Cardiac fibroblast (primary cell): ENCODE data around the gene THRAP3.
A peak's percentile ranks its signal among the peaks of the same experiment; 100 is the strongest.
"Not testable (repeated sequence)": the region's sequence is repeated elsewhere in the genome, so short reads cannot be mapped to it uniquely, and the experiment has no call there.

Source experiments
- DNase-seq, 2 donors: peaks; one replicate each; pipeline versions ENCODE4 v3.0.0 to v3.0.0-alpha.2; 2010; ENCODE audit warnings: low read depth in 2 of 2
- H3K4me3 ChIP-seq, 2 donors: replicated peaks in 1 of 2; 1 replicate in 1 of 2; 2 replicates in 1 of 2; pipeline ENCODE4 v1.5.1; 2011; ENCODE audit warnings: low read depth in 2 of 2, low read length in 2 of 2, mild to moderate bottlenecking in 2 of 2, moderate library complexity in 1 of 2
- TF ChIP-seq, protein P1 (sequence below): IDR thresholded peaks from one replicate; pipeline ENCODE4 v1.5.1; 2011; ENCODE audit warnings: low read depth, mild to moderate bottlenecking, low read length, inconsistent platforms

The THRAP3 gene

DNA sequence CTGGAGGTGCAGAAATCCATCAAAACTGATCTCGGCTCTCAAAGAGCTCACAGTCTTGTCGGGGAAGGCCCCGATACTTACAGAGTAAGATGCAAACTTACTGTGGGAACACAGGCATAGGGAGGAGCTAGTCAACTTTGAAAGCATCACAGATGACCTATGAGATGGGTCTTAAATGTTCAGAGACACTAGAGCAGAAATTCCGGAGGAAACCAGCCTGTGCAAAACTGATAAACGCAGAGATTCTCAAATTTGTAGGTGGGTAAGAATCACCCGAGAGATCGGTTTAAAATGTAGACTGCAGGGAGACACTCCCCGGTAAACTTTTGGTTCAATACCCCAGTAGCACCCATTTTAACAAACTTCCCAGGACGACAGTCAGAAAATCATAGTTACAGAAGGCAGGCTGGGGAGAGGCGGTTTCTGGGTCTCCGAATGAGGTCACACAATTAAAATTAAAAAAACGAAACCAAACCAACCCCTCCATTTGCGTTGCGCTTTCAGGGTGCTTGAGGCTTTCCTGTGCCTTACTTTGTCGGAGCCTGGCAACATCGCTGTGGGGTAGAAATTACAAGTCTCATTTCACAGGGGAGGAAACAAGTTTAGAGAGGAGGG lies 755 bp upstream of the THRAP3 start:
- DNase-seq: peak; percentile 77
- peak overlapping the region; percentile 58 to 68 for H3K4me3 ChIP-seq
- TF ChIP-seq, protein P1, sequence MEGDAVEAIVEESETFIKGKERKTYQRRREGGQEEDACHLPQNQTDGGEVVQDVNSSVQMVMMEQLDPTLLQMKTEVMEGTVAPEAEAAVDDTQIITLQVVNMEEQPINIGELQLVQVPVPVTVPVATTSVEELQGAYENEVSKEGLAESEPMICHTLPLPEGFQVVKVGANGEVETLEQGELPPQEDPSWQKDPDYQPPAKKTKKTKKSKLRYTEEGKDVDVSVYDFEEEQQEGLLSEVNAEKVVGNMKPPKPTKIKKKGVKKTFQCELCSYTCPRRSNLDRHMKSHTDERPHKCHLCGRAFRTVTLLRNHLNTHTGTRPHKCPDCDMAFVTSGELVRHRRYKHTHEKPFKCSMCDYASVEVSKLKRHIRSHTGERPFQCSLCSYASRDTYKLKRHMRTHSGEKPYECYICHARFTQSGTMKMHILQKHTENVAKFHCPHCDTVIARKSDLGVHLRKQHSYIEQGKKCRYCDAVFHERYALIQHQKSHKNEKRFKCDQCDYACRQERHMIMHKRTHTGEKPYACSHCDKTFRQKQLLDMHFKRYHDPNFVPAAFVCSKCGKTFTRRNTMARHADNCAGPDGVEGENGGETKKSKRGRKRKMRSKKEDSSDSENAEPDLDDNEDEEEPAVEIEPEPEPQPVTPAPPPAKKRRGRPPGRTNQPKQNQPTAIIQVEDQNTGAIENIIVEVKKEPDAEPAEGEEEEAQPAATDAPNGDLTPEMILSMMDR: no peak

DNA sequence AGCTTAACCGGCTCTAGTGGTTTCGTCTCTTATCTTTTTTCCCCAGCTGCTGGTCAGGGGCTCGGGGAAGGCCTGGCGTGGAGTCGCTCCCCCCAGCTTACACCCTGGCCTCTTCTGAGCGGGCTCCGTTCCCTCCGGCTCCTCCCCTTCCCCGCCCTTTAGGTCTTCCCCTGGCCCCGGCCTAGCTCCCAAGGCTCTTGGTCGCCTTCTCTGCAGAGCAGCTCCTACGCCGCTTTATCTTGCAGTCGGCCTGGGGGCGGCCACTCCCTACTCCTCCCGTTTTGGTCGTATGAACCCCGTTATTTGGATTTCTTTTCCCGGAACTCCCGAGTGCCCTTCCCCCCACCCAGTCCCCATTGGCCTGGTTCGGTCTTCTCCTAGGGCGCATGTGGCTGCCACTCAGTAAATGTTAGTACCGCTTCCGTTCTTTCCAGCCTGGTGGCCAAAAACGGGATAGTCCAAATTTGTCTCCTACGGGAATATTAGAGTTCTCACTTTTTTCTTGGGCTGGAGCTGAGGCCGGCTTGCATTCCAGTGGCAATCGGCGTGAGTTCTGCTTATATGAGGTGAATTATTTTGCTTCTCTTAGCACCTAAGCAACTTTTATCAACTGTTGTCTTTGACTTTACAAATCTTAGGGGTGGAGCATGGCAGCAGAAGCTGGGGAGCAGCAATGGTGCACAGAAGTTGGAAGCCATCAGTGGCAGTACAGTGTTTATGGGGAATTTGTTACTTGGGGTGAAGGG lies 467 bp downstream of the THRAP3 start:
- TF ChIP-seq, protein P1: peak; percentile 57
- H3K4me3 ChIP-seq: peak overlapping the region; percentile 88 to 91
- DNase-seq: peak; percentile 90 to 91

DNA sequence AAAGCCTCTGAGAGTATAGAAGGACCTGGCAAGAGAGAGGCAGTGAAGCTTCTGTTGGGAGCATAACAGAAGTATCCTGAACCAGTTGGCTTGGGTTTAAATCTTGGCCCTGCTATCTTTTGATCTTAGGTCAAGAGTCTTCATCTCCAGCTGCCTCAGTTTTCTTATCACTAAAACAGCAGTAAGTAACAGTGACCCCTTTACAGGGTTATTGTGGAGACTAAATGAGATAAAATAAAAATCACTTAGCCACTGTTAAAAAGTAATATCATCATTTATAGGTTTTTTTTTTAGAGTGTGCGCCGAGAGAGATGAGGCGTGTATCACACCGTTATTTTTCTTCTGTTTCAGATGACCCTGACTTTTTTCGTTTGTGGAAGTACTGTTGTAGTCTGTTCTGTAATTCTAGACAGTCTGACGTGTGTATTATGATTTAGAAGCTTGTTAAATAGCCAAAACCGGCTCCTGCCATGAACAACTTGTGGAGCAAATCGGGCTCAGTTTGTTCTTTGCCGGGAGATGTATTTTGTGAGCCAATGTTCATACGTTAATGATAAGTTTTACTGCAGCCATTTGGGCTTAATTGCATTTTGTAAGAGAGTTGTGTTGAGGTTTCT lies 1.1 kb downstream of the THRAP3 start:
- peak overlapping the region; percentile 88 to 91 for H3K4me3 ChIP-seq
- no peak for DNase-seq
- TF ChIP-seq, protein P1: no peak

- not testable (repeated sequence) for H3K4me3 ChIP-seq, DNase-seq
Observed at GRCh38 chr1:36230279-36230678, 6.0 kb downstream of the THRAP3 start.

DNA sequence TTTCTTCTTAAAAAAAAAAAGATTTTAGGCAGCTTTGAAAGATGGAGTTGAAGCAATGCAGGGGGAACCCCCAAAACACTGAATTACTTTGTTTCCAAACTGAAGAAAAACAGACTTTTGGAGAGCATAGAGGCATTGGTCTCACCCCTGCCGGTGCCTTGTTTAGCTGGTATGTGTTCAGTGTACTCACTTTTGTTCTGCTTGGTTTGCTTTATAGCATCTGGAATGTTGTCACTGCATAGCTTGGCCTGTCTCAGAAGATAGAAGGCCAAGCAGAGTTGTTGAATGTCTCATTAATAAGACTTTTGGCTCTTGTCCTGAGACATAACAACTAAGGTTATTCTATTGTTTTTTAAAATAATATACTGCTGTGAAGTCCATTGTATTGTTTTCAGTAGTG lies 6.9 kb downstream of the THRAP3 start:
- H3K4me3 ChIP-seq: no peak overlapping the region
- TF ChIP-seq, protein P1: no peak
- DNase-seq: no peak

DNA sequence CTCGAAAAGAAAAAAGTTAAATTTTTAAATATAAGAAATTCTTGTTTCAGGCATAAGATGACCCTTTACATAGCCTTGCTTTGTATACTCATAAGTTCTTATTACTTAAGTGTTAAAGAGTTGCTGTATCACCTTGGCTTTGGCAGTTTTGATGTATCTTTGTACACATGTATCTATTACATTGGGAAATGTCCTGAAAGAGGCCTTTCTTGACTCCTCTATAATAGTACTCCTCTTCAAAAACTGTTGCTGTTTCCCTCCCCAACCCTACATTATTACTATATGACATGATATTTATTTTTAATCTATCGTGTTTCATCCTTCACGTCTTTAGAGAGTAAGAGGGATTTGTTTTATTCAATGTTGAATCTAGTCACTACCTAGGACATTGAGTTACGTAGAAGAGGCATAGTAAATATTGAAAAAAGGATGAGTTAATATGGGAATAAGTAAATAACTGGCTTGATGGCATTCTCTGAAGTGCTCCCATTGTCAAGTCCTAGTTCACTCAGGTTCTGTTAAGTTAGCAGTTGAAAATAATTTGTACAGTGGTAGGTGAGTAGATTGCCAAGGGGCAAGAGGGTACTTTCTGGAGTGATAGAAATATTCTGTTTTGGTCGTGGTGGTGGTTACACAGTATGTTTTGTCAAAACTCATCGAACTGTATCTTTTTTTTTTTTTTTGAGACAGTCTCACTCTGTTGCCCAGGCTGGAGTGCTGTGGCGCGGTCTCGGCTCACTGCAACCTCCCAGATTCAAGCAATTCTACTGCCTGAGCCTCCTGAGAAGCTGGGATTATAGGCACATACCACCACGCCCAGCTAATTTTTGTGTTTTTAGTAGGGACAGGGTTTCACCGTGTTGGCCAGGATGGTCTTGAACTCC lies 8.2 kb downstream of the THRAP3 start:
- TF ChIP-seq, protein P1: no peak
- H3K4me3 ChIP-seq: no peak overlapping the region
- no peak for DNase-seq
